Right lobe of liver (tissue), 6 donors: ENCODE results near the gene RELL1. TPM values are rescaled to one million over a fixed set of nuclear protein-coding genes. Genes with fewer than 3 reads are reported as not detected.
A peak's percentile ranks its signal among the peaks of the same experiment; 100 is the strongest.

Experiments used
- ATAC-seq, 4 donors: fragments of 200-7000 bp; cut with Tn5 transposase; one replicate each; pipeline ENCODE4 v1.9.1; 2020; ENCODE audit warnings: mild to moderate bottlenecking in 4 of 4, moderate library complexity in 4 of 4
- DNase-seq, 3 donors: peaks; one replicate each; pipeline ENCODE4 v3.0.0-alpha.2; 2020
- H3K27ac ChIP-seq, 3 donors: fragments of 200-600 bp; one replicate each; pipeline ENCODE4 v1.8.0; 2022
- H3K27me3 ChIP-seq, 2 donors: fragments of 200-600 bp; one replicate each; pipeline ENCODE4 v1.8.0; 2022
- H3K36me3 ChIP-seq, 4 donors: fragments of 200-600 bp; sonication (generic) in 1 of 4; one replicate each; pipeline versions ENCODE4 v1.5.1 to v1.8.0; 2017 to 2022; ENCODE audit warnings: control low read depth in 1 of 4
- H3K4me1 ChIP-seq, 4 donors: fragments of 200-600 bp; sonication (generic) in 1 of 4; one replicate each; pipeline versions ENCODE4 v1.5.1 to v1.8.0; 2017 to 2022; ENCODE audit warnings: control low read depth in 1 of 4
- H3K4me3 ChIP-seq, 3 donors: fragments of 200-600 bp; one replicate each; pipeline ENCODE4 v1.8.0; 2022
- H3K9me3 ChIP-seq, 4 donors: fragments of 200-600 bp; sonication (generic) in 1 of 4; one replicate each; pipeline versions ENCODE4 v1.5.1 to v1.8.0; 2017 to 2022; ENCODE audit warnings: control low read depth in 1 of 4
- POLR2A ChIP-seq: fragments of 450-650 bp; IDR thresholded peaks from one replicate; pipeline ENCODE4 v1.6.1; 2017; ENCODE audit warnings: antibody characterized with exemption, mild to moderate bottlenecking
- WGBS: methylation state at CpG from one replicate; pipeline ENCODE4 v1.1.6; 2018; ENCODE audit warnings: low coverage, low lambda C conversion rate; ENCODE audit not compliant: insufficient coverage; ENCODE audit errors: missing lambda C conversion rate; 5-methylcytosine and 5-hydroxymethylcytosine counted together
- intact Hi-C, 2 donors: fragments of 100-400 bp; cut with DNase I; formaldehyde crosslinking; loops; one replicate each; pipeline versions ENCODE4 v1.11.2 to v1.14.1; 2022
- total RNA-seq, 6 experiments: library from RNA; depleted of rRNA in 2 of 6; stranded (reverse); fragments of >200 nt in 2 of 6; fragmentation: NEBNext Ultra II Directional in 3 of 6; extraction: Animal tissue kit (Norgen Biotek cat#: 25700) in 3 of 6; gene quantifications; one replicate each; pipeline versions ENCODE4 v1.1.0 to v1.2.4, GENCODE V29; 2016 to 2023
- TF ChIP-seq, protein P1 (sequence below), 4 donors: fragments of 200-600 bp in 3 of 4; fragments of 450-650 bp in 1 of 4; IDR thresholded peaks; one replicate each; pipeline versions ENCODE4 v1.5.1 to v1.8.0; 2016 to 2022; ENCODE audit warnings: antibody characterized with exemption in 4 of 4, mild to moderate bottlenecking in 2 of 4
- donor health status: DM: no; HTN: yes; CAD: no.
- donor health status: DM: no; HTN: no; CAD: no.
- donor health status: DM: no; HTN: no; CAD: no.
- donor health status: DM: no; HTN: yes; CAD: no.
- donor health status: DM: no; HTN: yes; CAD: no.

RELL1 gene
- total RNA-seq, 6 experiments from 2014 or later: 5.7 to 14.6 (median 7.8) TPM

DNA sequence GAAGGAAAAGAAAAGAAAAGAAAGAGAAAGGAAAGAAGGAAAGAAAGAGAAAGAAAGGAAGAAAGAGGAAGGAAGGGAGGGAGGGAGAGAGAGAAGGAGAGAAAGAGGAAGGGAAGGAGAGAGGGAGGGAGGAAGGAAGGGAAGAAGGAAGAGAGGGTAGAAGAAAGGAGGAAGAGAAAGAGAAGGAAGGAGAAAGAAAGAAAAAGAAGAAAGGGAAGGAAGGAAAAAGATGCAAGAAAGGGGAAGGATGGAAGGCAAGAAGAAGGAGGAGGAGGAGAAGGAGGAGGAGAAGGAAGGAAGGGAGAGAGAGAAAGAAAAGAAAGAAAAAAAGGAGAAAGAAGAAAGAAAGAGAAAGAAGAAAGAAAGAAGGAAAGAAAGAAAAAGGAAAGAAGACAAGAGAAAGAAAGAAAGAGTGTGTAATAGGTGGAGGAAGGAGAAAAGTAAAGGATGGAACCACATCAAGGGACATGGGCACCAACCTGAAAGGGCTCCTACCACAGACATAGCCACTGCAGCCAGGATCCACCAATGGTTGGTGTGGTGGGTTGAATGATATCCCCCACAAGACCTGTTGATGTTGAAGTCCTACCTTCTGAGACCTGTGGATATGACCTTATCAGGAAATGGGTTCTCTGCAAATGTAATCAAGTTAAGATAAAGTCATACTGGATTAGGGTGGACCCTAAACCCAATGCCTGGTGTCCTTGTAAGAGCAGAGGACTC, 80.2 kb downstream of the RELL1 start:
- intact Hi-C loops: loop anchor here (10.0 kb wide), 1 partner anchor 189 kb away; no protein-coding TSS in a partner anchor
- ATAC-seq (no peak), DNase-seq (no peak)
- H3K27me3 ChIP-seq: no peaks in the 10 kb centered on the region
- no peaks in the 10 kb centered on the region for H3K9me3 ChIP-seq
- no peak for TF ChIP-seq POLR2A
- TF ChIP-seq, protein P1, sequence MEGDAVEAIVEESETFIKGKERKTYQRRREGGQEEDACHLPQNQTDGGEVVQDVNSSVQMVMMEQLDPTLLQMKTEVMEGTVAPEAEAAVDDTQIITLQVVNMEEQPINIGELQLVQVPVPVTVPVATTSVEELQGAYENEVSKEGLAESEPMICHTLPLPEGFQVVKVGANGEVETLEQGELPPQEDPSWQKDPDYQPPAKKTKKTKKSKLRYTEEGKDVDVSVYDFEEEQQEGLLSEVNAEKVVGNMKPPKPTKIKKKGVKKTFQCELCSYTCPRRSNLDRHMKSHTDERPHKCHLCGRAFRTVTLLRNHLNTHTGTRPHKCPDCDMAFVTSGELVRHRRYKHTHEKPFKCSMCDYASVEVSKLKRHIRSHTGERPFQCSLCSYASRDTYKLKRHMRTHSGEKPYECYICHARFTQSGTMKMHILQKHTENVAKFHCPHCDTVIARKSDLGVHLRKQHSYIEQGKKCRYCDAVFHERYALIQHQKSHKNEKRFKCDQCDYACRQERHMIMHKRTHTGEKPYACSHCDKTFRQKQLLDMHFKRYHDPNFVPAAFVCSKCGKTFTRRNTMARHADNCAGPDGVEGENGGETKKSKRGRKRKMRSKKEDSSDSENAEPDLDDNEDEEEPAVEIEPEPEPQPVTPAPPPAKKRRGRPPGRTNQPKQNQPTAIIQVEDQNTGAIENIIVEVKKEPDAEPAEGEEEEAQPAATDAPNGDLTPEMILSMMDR (IDR thresholded peaks at IDR 0.05): no peak
- no peaks in the 10 kb centered on the region for H3K36me3 ChIP-seq
- H3K4me1 ChIP-seq: peaks cover 0 to 17% (median 0%) of the 10 kb centered on the region in 4 donors
- H3K4me3 ChIP-seq: no peak overlapping the region
- no peak overlapping the region for H3K27ac ChIP-seq

DNA sequence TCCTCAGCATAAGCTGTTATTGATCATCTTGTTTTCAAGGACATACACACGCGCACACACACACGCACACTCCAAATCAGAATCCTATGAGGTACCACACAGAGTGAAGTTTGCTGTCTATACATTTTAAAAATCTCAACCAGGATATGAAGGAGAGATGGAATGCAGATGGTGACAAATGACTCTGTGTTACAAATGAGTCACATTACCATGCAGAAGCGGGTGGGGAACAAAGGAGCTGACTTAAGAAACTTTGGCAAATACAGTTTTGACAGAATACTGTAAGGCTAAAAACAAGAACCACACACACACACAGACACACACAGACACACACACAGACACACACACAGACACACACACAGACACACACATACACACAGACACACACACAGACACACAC, 81.7 kb downstream of the RELL1 start:
- no peak for DNase-seq
- H3K27me3 ChIP-seq: no peaks in the 10 kb centered on the region
- TF ChIP-seq POLR2A: no peak
- TF ChIP-seq, protein P1 (IDR thresholded peaks at IDR 0.05): no peak

GRCh38 chr4:37603711-37604110, 82.5 kb downstream of the RELL1 start:
- Histone ChIP-seq H3K9me3 (no peaks in the 10 kb centered on the region), H3K4me3 (no peak overlapping the region), H3K4me1 (peaks cover 0 to 30% (median 5%) of the 10 kb centered on the region in 4 donors), H3K27ac (no peak overlapping the region), H3K27me3 (no peaks in the 10 kb centered on the region), H3K36me3 (no peaks in the 10 kb centered on the region)
- ATAC-seq: no peak
- intact Hi-C loops: loop anchor here (5.0 to 10.0 kb wide), 2 partner anchors 79 to 191 kb away; no protein-coding TSS in a partner anchor
- DNase-seq: no peak
- TF ChIP-seq POLR2A: no peak
- TF ChIP-seq, protein P1 (IDR thresholded peaks at IDR 0.05): no peak
- 81% methylated on average over 5 of the region's 5 CpGs for WGBS

More for the DNA sequence above, 81.7 kb downstream of the RELL1 start:
- H3K9me3 ChIP-seq: no peaks in the 10 kb centered on the region
- no peak overlapping the region for H3K4me3 ChIP-seq
- 80% methylated on average over 4 of the region's 4 CpGs for WGBS
- no peak overlapping the region for H3K27ac ChIP-seq
- intact Hi-C loops: loop anchor here (5.0 to 10.0 kb wide), 2 partner anchors 78 to 190 kb away; no protein-coding TSS in a partner anchor
- no peak for ATAC-seq
- no peaks in the 10 kb centered on the region for H3K36me3 ChIP-seq
- H3K4me1 ChIP-seq: peaks cover 0 to 22% (median 2%) of the 10 kb centered on the region in 4 donors

GRCh38 chr4:37603070-37603468, 83.1 kb downstream of the RELL1 start:
- no peak for TF ChIP-seq POLR2A
- TF ChIP-seq, protein P1 (IDR thresholded peaks at IDR 0.05): peak; percentile 96 to 98 (median 97)
- Histone ChIP-seq H3K4me3 (no peak overlapping the region), H3K9me3 (no peaks in the 10 kb centered on the region), H3K36me3 (no peaks in the 10 kb centered on the region), H3K27ac (no peak overlapping the region), H3K4me1 (peaks cover 0 to 34% (median 5%) of the 10 kb centered on the region in 4 donors), H3K27me3 (no peaks in the 10 kb centered on the region)
- DNase-seq (peak; percentile 83 to 88 (median 87)), ATAC-seq (peak; percentile 94 to 98 (median 96))
- WGBS: 7% methylated on average over 10 of the region's 10 CpGs
- intact Hi-C loops: loop anchor here (5.0 to 10.0 kb wide), 2 partner anchors 79 to 192 kb away; no protein-coding TSS in a partner anchor
